ENCODE results near the gene NDE1. TPM values are rescaled to one million over a fixed set of nuclear protein-coding genes. Genes with fewer than 3 reads are reported as not detected.

NDE1 gene
- total and polyA plus RNA-seq, 3 experiments from 2014 or later = 55.9 to 123 (median 113) TPM

DNA sequence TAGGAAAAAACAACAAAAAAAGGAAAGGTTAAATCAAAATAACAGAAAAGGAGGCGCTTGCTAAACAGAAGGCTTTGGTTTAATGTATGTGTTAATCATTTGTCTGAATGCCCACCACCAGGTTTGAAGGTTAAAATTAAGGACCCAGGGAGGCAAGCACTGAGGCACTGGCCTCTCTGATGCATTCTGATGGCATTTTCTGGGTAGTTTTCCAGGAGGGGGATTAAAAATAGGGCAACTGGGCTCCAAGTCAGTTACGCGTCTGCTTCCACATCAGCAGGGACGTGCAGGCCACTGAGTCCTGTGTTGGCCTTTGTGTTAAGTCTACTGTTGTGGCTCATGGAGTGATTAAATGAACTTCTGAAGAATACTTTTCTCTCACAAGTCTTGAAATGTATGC is 34.0 kb upstream of the NDE1 start:
- Mint-ChIP-seq H3K27me3 (no peaks in the 10 kb centered on the region), H3K9me3 (no peaks in the 10 kb centered on the region), H3K36me3 (peaks cover 15 to 91% (median 44%) of the 10 kb centered on the region in 3 donors), H3K4me3 (no peak overlapping the region), H3K27ac (no peak overlapping the region), H3K4me1 (no peaks in the 10 kb centered on the region)
- ChIA-PET POLR2A (no interaction called here), CTCF (no interaction called here)
- Histone ChIP-seq H3K9me3 (ENCODE audit: low read length) (no peaks in the 10 kb centered on the region), H3K4me1 (ENCODE audit: insufficient read depth, low read length) (no peaks in the 10 kb centered on the region), H3K27me3 (ENCODE audit: insufficient read depth, low read length, poor library complexity, severe bottlenecking) (no peaks in the 10 kb centered on the region), H3K27ac (ENCODE audit: low read depth, low read length) (no peak overlapping the region), H3K4me3 (ENCODE audit: low read length) (no peak overlapping the region), H3K36me3 (ENCODE audit: insufficient read depth, low read length) (peaks cover 63% of the 10 kb centered on the region)
- DNase-seq = no peak

GRCh38 chr16:15616475-15617165 is 33.4 kb upstream of the NDE1 start:
- DNase-seq = no peak
- Histone ChIP-seq H3K4me1 (ENCODE audit: insufficient read depth, low read length) (no peaks in the 10 kb centered on the region), H3K4me3 (ENCODE audit: low read length) (no peak overlapping the region), H3K36me3 (ENCODE audit: insufficient read depth, low read length) (peaks cover 63% of the 10 kb centered on the region), H3K9me3 (ENCODE audit: low read length) (no peaks in the 10 kb centered on the region), H3K27me3 (ENCODE audit: insufficient read depth, low read length, poor library complexity, severe bottlenecking) (no peaks in the 10 kb centered on the region), H3K27ac (ENCODE audit: low read depth, low read length) (no peak overlapping the region)
- Mint-ChIP-seq H3K4me3 (no peak overlapping the region), H3K4me1 (no peaks in the 10 kb centered on the region), H3K9me3 (no peaks in the 10 kb centered on the region), H3K27ac (peak overlapping the region in 2 of 8 donors; percentile 48 to 62), H3K36me3 (peaks cover 15 to 92% (median 43%) of the 10 kb centered on the region in 3 donors), H3K27me3 (no peaks in the 10 kb centered on the region)
- POLR2A ChIA-PET = no interaction called here
- CTCF ChIA-PET = no interaction called here

- no peaks in the 10 kb centered on the region for H3K4me1 Mint-ChIP-seq
- H3K4me3 ChIP-seq (ENCODE audit: low read length) = no peak overlapping the region
- H3K9me3 ChIP-seq (ENCODE audit: low read length) = no peaks in the 10 kb centered on the region
- H3K27ac ChIP-seq (ENCODE audit: low read depth, low read length) = no peak overlapping the region
- ChIA-PET CTCF (no interaction called here), POLR2A (no interaction called here)
- peak overlapping the region in 4 of 8 donors; percentile 22 to 75 (median 36) for H3K27ac Mint-ChIP-seq
- H3K27me3 Mint-ChIP-seq = no peaks in the 10 kb centered on the region
- H3K27me3 ChIP-seq (ENCODE audit: insufficient read depth, low read length, poor library complexity, severe bottlenecking) = no peaks in the 10 kb centered on the region
- H3K36me3 Mint-ChIP-seq = peaks cover 15 to 92% (median 38%) of the 10 kb centered on the region in 3 donors
- no peaks in the 10 kb centered on the region for H3K9me3 Mint-ChIP-seq
- H3K4me3 Mint-ChIP-seq = no peak overlapping the region
- no peak for DNase-seq
- no peaks in the 10 kb centered on the region for H3K4me1 ChIP-seq (ENCODE audit: insufficient read depth, low read length)
- H3K36me3 ChIP-seq (ENCODE audit: insufficient read depth, low read length) = peaks cover 63% of the 10 kb centered on the region
Measured at GRCh38 chr16:15617901-15618300, 32.1 kb upstream of the NDE1 start.

GRCh38 chr16:15618392-15618791 is 31.7 kb upstream of the NDE1 start:
- H3K4me3 ChIP-seq (ENCODE audit: low read length) = no peak overlapping the region
- H3K9me3 Mint-ChIP-seq = no peaks in the 10 kb centered on the region
- peaks cover 15 to 89% (median 36%) of the 10 kb centered on the region in 3 donors for H3K36me3 Mint-ChIP-seq
- no peaks in the 10 kb centered on the region for H3K9me3 ChIP-seq (ENCODE audit: low read length)
- H3K4me1 ChIP-seq (ENCODE audit: insufficient read depth, low read length) = no peaks in the 10 kb centered on the region
- H3K4me3 Mint-ChIP-seq = no peak overlapping the region
- H3K27ac ChIP-seq (ENCODE audit: low read depth, low read length) = no peak overlapping the region
- H3K27me3 Mint-ChIP-seq = no peaks in the 10 kb centered on the region
- DNase-seq = no peak
- H3K27ac Mint-ChIP-seq = peak overlapping the region in 5 of 8 donors; percentile 24 to 74 (median 34)
- no peaks in the 10 kb centered on the region for H3K27me3 ChIP-seq (ENCODE audit: insufficient read depth, low read length, poor library complexity, severe bottlenecking)
- no peaks in the 10 kb centered on the region for H3K4me1 Mint-ChIP-seq
- H3K36me3 ChIP-seq (ENCODE audit: insufficient read depth, low read length) = peaks cover 62% of the 10 kb centered on the region
- CTCF ChIA-PET = no interaction called here
- POLR2A ChIA-PET = no interaction called here

GRCh38 chr16:15620611-15621195 is 29.3 kb upstream of the NDE1 start:
- Histone ChIP-seq H3K36me3 (ENCODE audit: insufficient read depth, low read length) (peaks cover 84% of the 10 kb centered on the region), H3K27ac (ENCODE audit: low read depth, low read length) (no peak overlapping the region), H3K9me3 (ENCODE audit: low read length) (no peaks in the 10 kb centered on the region), H3K4me3 (ENCODE audit: low read length) (no peak overlapping the region), H3K4me1 (ENCODE audit: insufficient read depth, low read length) (no peaks in the 10 kb centered on the region), H3K27me3 (ENCODE audit: insufficient read depth, low read length, poor library complexity, severe bottlenecking) (no peaks in the 10 kb centered on the region)
- CTCF ChIA-PET = no interaction called here
- Mint-ChIP-seq H3K27ac (peak overlapping the region in 1 of 8 donors; percentile 35), H3K9me3 (no peaks in the 10 kb centered on the region), H3K4me1 (peaks cover 0 to 3% (median 0%) of the 10 kb centered on the region in 3 donors), H3K4me3 (no peak overlapping the region), H3K27me3 (no peaks in the 10 kb centered on the region), H3K36me3 (peaks cover 18 to 92% (median 45%) of the 10 kb centered on the region in 3 donors)
- POLR2A ChIA-PET = no interaction called here
- DNase-seq = no peak

- POLR2A ChIA-PET = no interaction called here
- H3K36me3 Mint-ChIP-seq = peaks cover 16 to 91% (median 41%) of the 10 kb centered on the region in 3 donors
- Histone ChIP-seq H3K27ac (ENCODE audit: low read depth, low read length) (no peak overlapping the region), H3K4me1 (ENCODE audit: insufficient read depth, low read length) (no peaks in the 10 kb centered on the region), H3K36me3 (ENCODE audit: insufficient read depth, low read length) (peaks cover 81% of the 10 kb centered on the region), H3K9me3 (ENCODE audit: low read length) (no peaks in the 10 kb centered on the region), H3K4me3 (ENCODE audit: low read length) (no peak overlapping the region), H3K27me3 (ENCODE audit: insufficient read depth, low read length, poor library complexity, severe bottlenecking) (no peaks in the 10 kb centered on the region)
- peaks cover 0 to 5% (median 0%) of the 10 kb centered on the region in 3 donors for H3K4me1 Mint-ChIP-seq
- no peak for DNase-seq
- H3K27me3 Mint-ChIP-seq = no peaks in the 10 kb centered on the region
- H3K4me3 Mint-ChIP-seq = no peak overlapping the region
- H3K9me3 Mint-ChIP-seq = no peaks in the 10 kb centered on the region
- CTCF ChIA-PET = interaction anchor here (0.9 to 1.6 kb wide), 2 partner anchors 25 to 67 kb away, joined by 3 to 4 read pairs; no protein-coding TSS in a partner anchor
- H3K27ac Mint-ChIP-seq = peak overlapping the region in 1 of 8 donors; percentile 70
Measured at GRCh38 chr16:15621456-15621855, 28.6 kb upstream of the NDE1 start.

DNA sequence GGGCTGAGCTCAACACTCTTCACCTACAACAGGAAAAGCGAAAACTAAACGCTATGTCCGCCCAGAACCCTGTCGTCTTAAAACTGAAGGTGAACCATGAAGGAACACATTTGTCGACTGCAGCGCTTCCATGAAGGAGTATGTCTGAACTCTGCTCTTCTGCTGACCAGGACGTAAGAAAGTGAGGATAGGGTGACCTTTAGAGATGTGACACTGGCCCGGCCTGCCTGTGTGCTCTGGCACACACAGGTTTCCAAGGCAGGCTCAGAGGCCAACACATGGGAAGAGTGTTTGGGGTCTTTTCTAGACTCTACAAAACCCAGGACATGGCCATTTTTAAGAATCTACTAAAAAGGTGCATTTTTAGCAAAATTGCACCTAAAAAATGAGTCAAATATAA is 28.2 kb upstream of the NDE1 start:
- no peaks in the 10 kb centered on the region for H3K9me3 Mint-ChIP-seq
- no peaks in the 10 kb centered on the region for H3K27me3 Mint-ChIP-seq
- no peaks in the 10 kb centered on the region for H3K4me1 ChIP-seq (ENCODE audit: insufficient read depth, low read length)
- peaks cover 12 to 90% (median 37%) of the 10 kb centered on the region in 3 donors for H3K36me3 Mint-ChIP-seq
- H3K27ac Mint-ChIP-seq = peak overlapping the region in 2 of 8 donors; percentile 27 to 70
- no peak overlapping the region for H3K4me3 Mint-ChIP-seq
- ChIA-PET POLR2A (no interaction called here), CTCF (interaction anchor here (0.9 to 1.6 kb wide), 2 partner anchors 25 to 66 kb away, joined by 3 to 4 read pairs; no protein-coding TSS in a partner anchor)
- peaks cover 76% of the 10 kb centered on the region for H3K36me3 ChIP-seq (ENCODE audit: insufficient read depth, low read length)
- peaks cover 0 to 5% (median 0%) of the 10 kb centered on the region in 3 donors for H3K4me1 Mint-ChIP-seq
- H3K4me3 ChIP-seq (ENCODE audit: low read length) = no peak overlapping the region
- DNase-seq = no peak
- H3K27ac ChIP-seq (ENCODE audit: low read depth, low read length) = no peak overlapping the region
- H3K27me3 ChIP-seq (ENCODE audit: insufficient read depth, low read length, poor library complexity, severe bottlenecking) = no peaks in the 10 kb centered on the region
- no peaks in the 10 kb centered on the region for H3K9me3 ChIP-seq (ENCODE audit: low read length)

- CTCF ChIA-PET = interaction anchor here (0.9 kb wide), 1 partner anchor 11 kb away, joined by 4 read pairs; the partner anchor contains the start of gene MARF1
- H3K27ac Mint-ChIP-seq = peak overlapping the region in 2 of 8 donors; percentile 17 to 29
Measured at GRCh38 chr16:15631730-15632409, 18.2 kb upstream of the NDE1 start.

More at GRCh38 chr16:15631730-15632409, 18.2 kb upstream of the NDE1 start:
- H3K27me3 ChIP-seq (ENCODE audit: insufficient read depth, low read length, poor library complexity, severe bottlenecking) = no peaks in the 10 kb centered on the region
- H3K4me1 Mint-ChIP-seq = peaks cover 24 to 64% (median 31%) of the 10 kb centered on the region in 3 donors
- no peak overlapping the region for H3K27ac ChIP-seq (ENCODE audit: low read depth, low read length)
- POLR2A ChIA-PET = interaction anchor here (1.6 kb wide), 1 partner anchor 12 kb away, joined by 4 read pairs; no protein-coding TSS in a partner anchor
- H3K36me3 ChIP-seq (ENCODE audit: insufficient read depth, low read length) = peaks cover 55% of the 10 kb centered on the region
- peaks cover 16% of the 10 kb centered on the region for H3K4me1 ChIP-seq (ENCODE audit: insufficient read depth, low read length)
- no peak overlapping the region for H3K4me3 Mint-ChIP-seq
- no peak for DNase-seq
- H3K9me3 ChIP-seq (ENCODE audit: low read length) = no peaks in the 10 kb centered on the region
- no peaks in the 10 kb centered on the region for H3K9me3 Mint-ChIP-seq
- no peaks in the 10 kb centered on the region for H3K27me3 Mint-ChIP-seq
- no peak overlapping the region for H3K4me3 ChIP-seq (ENCODE audit: low read length)
- H3K36me3 Mint-ChIP-seq = peaks cover 23 to 86% (median 28%) of the 10 kb centered on the region in 3 donors

All from CD8-positive, alpha-beta memory T cell (primary cell).